H1 (cell line): ENCODE data around the gene ATF3. TPM values are rescaled to one million over a fixed set of nuclear protein-coding genes. Genes with fewer than 3 reads are reported as not detected.

Experiments
- EP300 ChIP-seq, 2 experiments: IDR thresholded peaks; 1 replicate in 1 of 2; 2 replicates in 1 of 2; pipeline ENCODE4 v1.6.1; 2011 to 2012; ENCODE audit warnings: low read depth in 2 of 2, low read length in 2 of 2, mild to moderate bottlenecking in 2 of 2, borderline replicate concordance in 1 of 2, inconsistent platforms in 1 of 2, moderate library complexity in 1 of 2
- polyA plus RNA-seq, 7 experiments: library from polyadenylated mRNA; depleted of rRNA in 3 of 7; stranded (reverse) in 5 of 7; unstranded in 2 of 7; fragments of >200 nt in 5 of 7; fragments of 200-250 nt in 2 of 7; gene quantifications; 1 replicate in 5 of 7; 2 replicates in 1 of 7; 4 replicates in 1 of 7; pipeline versions ENCODE4 v1.2.1 to v1.2.3, GENCODE V29; 2011 to 2013; ENCODE audit warnings: missing spikeins in 2 of 7, mixed read lengths in 2 of 7
- total RNA-seq: library from RNA; stranded (reverse); fragmentation: NEBNext Ultra II Directional; extraction: Animal tissue kit (Norgen Biotek cat#: 25700); gene quantifications from 2 replicates; pipeline ENCODE4 v1.2.1, GENCODE V29; 2021

ATF3 gene
- total and polyA plus RNA-seq, 2 of the 8 experiments (the other 6 are each of a cell fraction or from before 2014, with no cell fraction given), result 12.2 to 27.7 TPM

DNA sequence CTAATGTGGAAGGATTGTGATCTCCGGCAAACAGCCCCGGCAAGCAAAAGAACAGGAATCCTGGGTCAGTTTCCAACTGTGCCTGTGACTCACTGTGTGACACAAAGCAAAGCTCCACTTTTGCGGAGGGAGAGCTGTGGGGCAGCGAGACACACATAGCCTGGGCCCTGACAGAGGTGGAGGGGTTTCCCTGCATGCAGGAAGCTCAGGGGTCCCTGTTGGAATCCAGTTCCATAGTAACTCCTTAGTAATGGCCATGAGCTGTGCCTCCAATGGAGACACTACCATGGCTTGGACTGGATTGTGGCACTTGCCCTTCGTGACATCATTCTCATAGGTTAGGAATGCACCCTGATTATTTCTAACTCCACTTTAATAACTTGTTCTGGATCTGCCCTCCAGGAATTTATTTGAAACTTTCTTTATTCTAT, 47.0 kb upstream of the ATF3 start (continued):
- no peak for TF ChIP-seq EP300 (IDR thresholded peaks at IDR 0.05; ENCODE audit: borderline replicate concordance in 1 of 2, low read depth in 2 of 2, low read length in 2 of 2)
